ENCODE results near the gene DCLK1.

DCLK1 gene

GRCh38 chr13:35930665-35931631 is 200.2 kb downstream of the DCLK1 start:
- no peak for DNase-seq

GRCh38 chr13:35927567-35928021 is 203.6 kb downstream of the DCLK1 start:
- DNase-seq = no peak

GRCh38 chr13:35926859-35927530 is 204.2 kb downstream of the DCLK1 start:
- no peak for DNase-seq

- no peak for DNase-seq
Observed at GRCh38 chr13:35925669-35926068, 205.5 kb downstream of the DCLK1 start.

GRCh38 chr13:35923347-35923746 is 207.8 kb downstream of the DCLK1 start:
- no peak for DNase-seq

- no peak for DNase-seq
Observed at GRCh38 chr13:35920816-35921215, 210.4 kb downstream of the DCLK1 start.

- no peak for DNase-seq
Observed at GRCh38 chr13:35917942-35918645, 213.1 kb downstream of the DCLK1 start.

GRCh38 chr13:35917252-35917941 is 213.8 kb downstream of the DCLK1 start:
- no peak for DNase-seq

GRCh38 chr13:35916146-35916545 is 215.0 kb downstream of the DCLK1 start:
- DNase-seq = no peak

GRCh38 chr13:35914662-35915061 is 216.5 kb downstream of the DCLK1 start:
- DNase-seq = no peak

GRCh38 chr13:35912841-35913240 is 218.3 kb downstream of the DCLK1 start:
- DNase-seq = no peak

- DNase-seq = no peak
Observed at GRCh38 chr13:35909837-35910540, 221.2 kb downstream of the DCLK1 start.

GRCh38 chr13:35909091-35909490 is 222.1 kb downstream of the DCLK1 start:
- DNase-seq = no peak

GRCh38 chr13:35908226-35908625 is 223.0 kb downstream of the DCLK1 start:
- no peak for DNase-seq

- DNase-seq = no peak
Observed at GRCh38 chr13:35906636-35907035, 224.5 kb downstream of the DCLK1 start.

- DNase-seq = no peak
Observed at GRCh38 chr13:35903075-35903474, 228.1 kb downstream of the DCLK1 start.

- DNase-seq = no peak
Observed at GRCh38 chr13:35898041-35898440, 233.1 kb downstream of the DCLK1 start.

- DNase-seq = no peak
Observed at GRCh38 chr13:35894636-35895035, 236.5 kb downstream of the DCLK1 start.

- DNase-seq = no peak
Observed at GRCh38 chr13:35892837-35893814, 238.1 kb downstream of the DCLK1 start.

GRCh38 chr13:35891507-35892441 is 239.4 kb downstream of the DCLK1 start:
- DNase-seq = no peak
